ENCODE data around the gene KLHL30. TPM values are rescaled to one million over a fixed set of nuclear protein-coding genes. Genes with fewer than 3 reads are reported as not detected.
"Not testable (repeated sequence)": the region's sequence is repeated elsewhere in the genome, so short reads cannot be mapped to it uniquely, and the experiment has no call there.

KLHL30 gene
- total and polyA plus RNA-seq, 3 experiments from 2014 or later = not detected

- no peaks in the 10 kb centered on the region for H3K9me3 Mint-ChIP-seq
- peaks cover 36% of the 10 kb centered on the region for H3K36me3 ChIP-seq (ENCODE audit: insufficient read depth, low read length)
These were observed 31.3 kb downstream of the KLHL30 start for GRCh38 chr2:238169708-238170251.

DNA sequence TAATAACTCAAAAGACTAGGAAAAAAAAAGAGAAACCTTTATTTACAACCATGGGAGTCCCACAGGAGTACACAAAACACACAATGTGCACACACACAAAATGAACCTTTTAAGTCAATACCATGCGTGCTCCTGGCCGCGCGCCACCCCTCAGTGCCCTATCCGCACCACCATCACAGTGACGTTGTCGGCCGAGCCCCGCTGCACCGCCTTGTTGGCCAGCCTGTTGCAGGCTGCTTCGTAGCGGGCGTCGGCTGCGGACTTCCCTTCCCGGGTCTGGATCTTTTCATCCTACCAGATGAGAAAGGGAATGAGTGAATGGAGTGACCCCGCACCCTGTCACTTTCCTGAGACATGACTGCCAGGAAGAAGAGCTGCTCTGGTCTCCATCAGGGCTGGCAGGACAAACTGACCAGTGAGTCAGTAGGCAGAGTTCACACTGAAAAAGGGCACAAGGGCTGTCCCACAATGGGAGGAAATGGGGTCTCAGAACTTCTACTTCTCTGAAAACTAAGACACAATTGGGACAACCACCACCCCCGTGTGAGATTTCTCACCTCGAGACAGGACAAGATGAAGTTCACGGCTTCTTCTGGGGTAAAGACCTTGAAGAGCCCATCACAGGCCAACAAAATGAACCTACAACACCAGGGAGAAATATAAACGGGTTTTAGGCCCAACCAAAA is 32.1 kb downstream of the KLHL30 start:
- no peak for DNase-seq
- Mint-ChIP-seq H3K4me1 (no peaks in the 10 kb centered on the region), H3K36me3 (peaks cover 8 to 80% (median 16%) of the 10 kb centered on the region in 3 donors), H3K9me3 (no peaks in the 10 kb centered on the region), H3K27ac (peak overlapping the region in 1 of 8 donors; percentile 16), H3K4me3 (peak overlapping the region in 1 of 7 donors; percentile 59), H3K27me3 (no peaks in the 10 kb centered on the region)
- no peak overlapping the region for H3K4me3 ChIP-seq (ENCODE audit: low read length)
- H3K9me3 ChIP-seq (ENCODE audit: low read length) = no peaks in the 10 kb centered on the region
- peaks cover 41% of the 10 kb centered on the region for H3K36me3 ChIP-seq (ENCODE audit: insufficient read depth, low read length)
- H3K27me3 ChIP-seq (ENCODE audit: insufficient read depth, low read length, poor library complexity, severe bottlenecking) = no peaks in the 10 kb centered on the region
- POLR2A ChIA-PET = no interaction called here
- no peaks in the 10 kb centered on the region for H3K4me1 ChIP-seq (ENCODE audit: insufficient read depth, low read length)
- no peak overlapping the region for H3K27ac ChIP-seq (ENCODE audit: low read depth, low read length)
- CTCF ChIA-PET = no interaction called here

More at GRCh38 chr2:238169708-238170251, 31.3 kb downstream of the KLHL30 start:
- ChIA-PET CTCF (no interaction called here), POLR2A (no interaction called here)
- H3K27me3 Mint-ChIP-seq = peaks cover 2 to 6% of the 10 kb centered on the region in 2 donors
- no peaks in the 10 kb centered on the region for H3K9me3 ChIP-seq (ENCODE audit: low read length)
- H3K27ac Mint-ChIP-seq = peak overlapping the region in 1 of 8 donors; percentile 16
- H3K4me1 ChIP-seq (ENCODE audit: insufficient read depth, low read length) = no peaks in the 10 kb centered on the region
- peaks cover 0 to 7% (median 5%) of the 10 kb centered on the region in 3 donors for H3K4me1 Mint-ChIP-seq
- no peak overlapping the region for H3K4me3 Mint-ChIP-seq
- peak overlapping the region; percentile 11 for H3K27ac ChIP-seq (ENCODE audit: low read depth, low read length)
- H3K4me3 ChIP-seq (ENCODE audit: low read length) = no peak overlapping the region
- peaks cover 8 to 73% (median 16%) of the 10 kb centered on the region in 3 donors for H3K36me3 Mint-ChIP-seq
- H3K27me3 ChIP-seq (ENCODE audit: insufficient read depth, low read length, poor library complexity, severe bottlenecking) = no peaks in the 10 kb centered on the region
- no peak for DNase-seq

DNA sequence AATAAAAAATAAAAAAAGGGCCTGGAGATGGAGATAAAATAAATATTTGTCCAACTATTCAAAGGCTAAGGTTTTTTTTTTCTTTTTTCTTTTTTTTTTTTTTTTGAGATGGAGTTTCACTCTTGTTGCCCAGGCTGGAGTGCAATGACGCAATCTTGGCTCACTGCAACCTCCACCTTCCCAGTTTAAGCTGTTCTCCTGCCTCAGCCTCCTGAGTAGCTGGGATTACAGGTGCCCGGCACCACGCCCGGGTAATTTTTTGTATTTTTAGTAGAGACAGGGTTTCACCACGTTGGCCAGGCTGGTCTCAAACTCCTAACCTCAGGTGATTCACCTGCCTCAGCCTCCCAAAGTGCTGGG is 32.6 kb downstream of the KLHL30 start:
- H3K36me3 ChIP-seq (ENCODE audit: insufficient read depth, low read length) = peaks cover 43% of the 10 kb centered on the region
- H3K36me3 Mint-ChIP-seq = peaks cover 8 to 84% (median 16%) of the 10 kb centered on the region in 3 donors
- H3K9me3 Mint-ChIP-seq; DNase-seq; H3K4me3 Mint-ChIP-seq; H3K4me3 ChIP-seq (ENCODE audit: low read length); H3K4me1 ChIP-seq (ENCODE audit: insufficient read depth, low read length); CTCF ChIA-PET; POLR2A ChIA-PET; H3K4me1 Mint-ChIP-seq; H3K27ac Mint-ChIP-seq; H3K27ac ChIP-seq (ENCODE audit: low read depth, low read length); H3K27me3 ChIP-seq (ENCODE audit: insufficient read depth, low read length, poor library complexity, severe bottlenecking); H3K27me3 Mint-ChIP-seq; H3K9me3 ChIP-seq (ENCODE audit: low read length): not testable (repeated sequence)

DNA sequence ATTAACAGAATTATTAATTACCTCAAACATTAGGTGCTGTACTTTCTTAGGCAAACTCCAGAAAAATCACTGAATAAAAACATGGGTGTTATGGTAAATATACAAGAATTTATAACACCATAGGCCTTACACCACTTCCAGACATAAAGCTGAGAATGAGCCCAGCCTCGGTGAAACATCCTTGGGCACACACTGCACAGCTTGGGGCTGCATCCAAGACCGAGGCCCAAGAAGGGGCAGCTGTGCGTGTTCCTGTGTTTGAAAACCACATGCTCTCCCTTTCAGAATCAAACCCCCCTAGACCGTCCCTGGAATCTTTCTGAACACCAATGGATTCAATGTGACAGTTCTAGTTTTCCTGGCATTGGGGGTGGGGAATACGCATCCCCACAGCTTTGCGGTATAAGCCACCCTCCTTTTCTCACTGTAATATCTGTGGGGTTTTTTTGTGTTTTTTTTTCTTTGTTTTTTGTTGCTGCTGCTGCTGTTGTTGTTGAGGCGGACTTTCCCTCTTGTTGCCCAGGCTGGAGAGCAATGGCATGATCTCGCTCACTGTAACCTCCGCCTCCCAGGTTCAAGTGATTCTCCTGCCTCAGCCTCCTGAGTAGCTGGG is 33.2 kb downstream of the KLHL30 start:
- ChIA-PET POLR2A (no interaction called here), CTCF (no interaction called here)
- Histone ChIP-seq H3K4me3 (ENCODE audit: low read length) (no peak overlapping the region), H3K9me3 (ENCODE audit: low read length) (no peaks in the 10 kb centered on the region), H3K4me1 (ENCODE audit: insufficient read depth, low read length) (no peaks in the 10 kb centered on the region), H3K27ac (ENCODE audit: low read depth, low read length) (no peak overlapping the region), H3K27me3 (ENCODE audit: insufficient read depth, low read length, poor library complexity, severe bottlenecking) (no peaks in the 10 kb centered on the region), H3K36me3 (ENCODE audit: insufficient read depth, low read length) (peaks cover 47% of the 10 kb centered on the region)
- Mint-ChIP-seq H3K27me3 (no peaks in the 10 kb centered on the region), H3K9me3 (no peaks in the 10 kb centered on the region), H3K27ac (peak overlapping the region in 2 of 8 donors; percentile 60 to 69), H3K36me3 (peaks cover 8 to 88% (median 19%) of the 10 kb centered on the region in 3 donors), H3K4me1 (no peaks in the 10 kb centered on the region), H3K4me3 (no peak overlapping the region)
- DNase-seq = no peak

DNA sequence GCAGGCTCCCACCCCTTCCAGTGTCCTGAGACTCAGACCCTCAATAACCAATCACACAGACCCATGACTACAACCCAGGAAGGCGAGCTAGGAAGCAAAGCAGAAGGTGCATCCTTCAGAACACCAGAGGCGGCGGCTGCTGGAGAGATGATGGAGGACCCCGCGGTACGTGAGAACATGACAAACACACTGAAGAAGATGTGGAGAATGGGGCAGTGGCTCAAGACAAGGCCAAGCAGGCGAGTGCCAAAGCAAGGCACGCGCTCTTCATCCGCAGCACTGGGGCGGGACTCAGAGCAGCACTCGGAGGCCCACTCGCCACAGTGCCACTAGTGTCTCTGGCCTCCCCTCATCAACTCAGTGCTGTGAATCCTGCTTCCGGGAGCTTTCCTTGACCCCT is 34.0 kb downstream of the KLHL30 start:
- POLR2A ChIA-PET = no interaction called here
- CTCF ChIA-PET = no interaction called here
- no peak overlapping the region for H3K27ac ChIP-seq (ENCODE audit: low read depth, low read length)
- Mint-ChIP-seq H3K4me3 (no peak overlapping the region), H3K27me3 (no peaks in the 10 kb centered on the region), H3K36me3 (peaks cover 12 to 92% (median 24%) of the 10 kb centered on the region in 3 donors), H3K27ac (peak overlapping the region in 1 of 8 donors; percentile 69), H3K9me3 (no peaks in the 10 kb centered on the region), H3K4me1 (no peaks in the 10 kb centered on the region)
- no peaks in the 10 kb centered on the region for H3K27me3 ChIP-seq (ENCODE audit: insufficient read depth, low read length, poor library complexity, severe bottlenecking)
- no peaks in the 10 kb centered on the region for H3K4me1 ChIP-seq (ENCODE audit: insufficient read depth, low read length)
- no peaks in the 10 kb centered on the region for H3K9me3 ChIP-seq (ENCODE audit: low read length)
- H3K4me3 ChIP-seq (ENCODE audit: low read length) = no peak overlapping the region
- DNase-seq = no peak
- H3K36me3 ChIP-seq (ENCODE audit: insufficient read depth, low read length) = peaks cover 50% of the 10 kb centered on the region

DNA sequence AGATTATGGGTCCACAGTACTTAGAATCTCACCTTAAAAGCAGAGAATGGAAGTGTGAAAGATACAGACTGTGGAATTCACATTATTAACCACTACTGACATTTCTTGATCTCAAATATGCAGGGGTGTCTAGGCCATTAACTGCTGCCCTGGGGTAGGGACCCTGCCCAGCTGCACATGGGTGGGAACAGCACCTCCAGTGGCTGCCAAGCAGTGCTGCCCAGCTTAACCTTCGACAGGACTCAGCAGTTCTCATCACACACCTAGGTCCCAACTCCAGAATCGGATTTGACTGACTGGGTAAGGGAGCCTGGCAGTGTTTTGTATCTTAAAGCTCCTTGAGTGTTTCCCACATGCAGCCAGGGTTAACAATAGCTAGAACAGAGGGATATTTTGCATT is 35.2 kb downstream of the KLHL30 start:
- Histone ChIP-seq H3K4me3 (ENCODE audit: low read length) (no peak overlapping the region), H3K27me3 (ENCODE audit: insufficient read depth, low read length, poor library complexity, severe bottlenecking) (no peaks in the 10 kb centered on the region), H3K27ac (ENCODE audit: low read depth, low read length) (no peak overlapping the region), H3K4me1 (ENCODE audit: insufficient read depth, low read length) (no peaks in the 10 kb centered on the region), H3K36me3 (ENCODE audit: insufficient read depth, low read length) (peaks cover 53% of the 10 kb centered on the region), H3K9me3 (ENCODE audit: low read length) (no peaks in the 10 kb centered on the region)
- no peak overlapping the region for H3K27ac Mint-ChIP-seq
- ChIA-PET POLR2A (no interaction called here), CTCF (no interaction called here)
- DNase-seq = no peak
- H3K4me1 Mint-ChIP-seq = no peaks in the 10 kb centered on the region
- peaks cover 12 to 90% (median 29%) of the 10 kb centered on the region in 3 donors for H3K36me3 Mint-ChIP-seq
- H3K9me3 Mint-ChIP-seq = no peaks in the 10 kb centered on the region
- no peaks in the 10 kb centered on the region for H3K27me3 Mint-ChIP-seq
- no peak overlapping the region for H3K4me3 Mint-ChIP-seq

- ChIA-PET CTCF (no interaction called here), POLR2A (no interaction called here)
- Mint-ChIP-seq H3K27ac (no peak overlapping the region), H3K4me1 (no peaks in the 10 kb centered on the region), H3K36me3 (peaks cover 16 to 90% (median 33%) of the 10 kb centered on the region in 3 donors), H3K4me3 (no peak overlapping the region), H3K27me3 (no peaks in the 10 kb centered on the region), H3K9me3 (no peaks in the 10 kb centered on the region)
- no peaks in the 10 kb centered on the region for H3K4me1 ChIP-seq (ENCODE audit: insufficient read depth, low read length)
- H3K9me3 ChIP-seq (ENCODE audit: low read length) = no peaks in the 10 kb centered on the region
- no peak overlapping the region for H3K4me3 ChIP-seq (ENCODE audit: low read length)
- peaks cover 58% of the 10 kb centered on the region for H3K36me3 ChIP-seq (ENCODE audit: insufficient read depth, low read length)
- no peak for DNase-seq
- H3K27ac ChIP-seq (ENCODE audit: low read depth, low read length) = no peak overlapping the region
- no peaks in the 10 kb centered on the region for H3K27me3 ChIP-seq (ENCODE audit: insufficient read depth, low read length, poor library complexity, severe bottlenecking)
These were observed 35.8 kb downstream of the KLHL30 start for GRCh38 chr2:238174291-238174690.

DNA sequence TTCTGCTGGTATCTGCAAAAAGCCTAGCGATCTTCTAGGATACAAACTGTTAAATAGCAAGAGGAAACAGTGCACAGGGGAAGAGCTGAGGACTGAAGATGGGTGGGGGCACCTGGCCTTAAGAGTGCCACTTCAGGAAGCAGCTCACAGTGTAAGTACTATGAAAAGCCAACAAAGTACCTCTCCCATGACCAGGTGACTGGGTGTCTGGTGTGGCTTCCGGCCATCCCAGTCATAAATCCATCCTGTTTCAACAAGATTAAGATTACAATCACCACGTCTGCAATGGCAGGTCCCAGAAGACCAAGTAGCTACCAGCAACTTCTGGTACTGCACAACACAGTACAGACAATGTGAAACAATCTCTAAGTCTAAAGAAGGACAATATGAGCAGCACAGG is 36.2 kb downstream of the KLHL30 start:
- Mint-ChIP-seq H3K36me3 (peaks cover 20 to 90% (median 33%) of the 10 kb centered on the region in 3 donors), H3K27ac (no peak overlapping the region), H3K4me3 (no peak overlapping the region), H3K4me1 (no peaks in the 10 kb centered on the region), H3K9me3 (no peaks in the 10 kb centered on the region), H3K27me3 (no peaks in the 10 kb centered on the region)
- peaks cover 60% of the 10 kb centered on the region for H3K36me3 ChIP-seq (ENCODE audit: insufficient read depth, low read length)
- no peak overlapping the region for H3K27ac ChIP-seq (ENCODE audit: low read depth, low read length)
- ChIA-PET CTCF (no interaction called here), POLR2A (no interaction called here)
- DNase-seq = no peak
- no peaks in the 10 kb centered on the region for H3K4me1 ChIP-seq (ENCODE audit: insufficient read depth, low read length)
- H3K9me3 ChIP-seq (ENCODE audit: low read length) = no peaks in the 10 kb centered on the region
- no peak overlapping the region for H3K4me3 ChIP-seq (ENCODE audit: low read length)
- H3K27me3 ChIP-seq (ENCODE audit: insufficient read depth, low read length, poor library complexity, severe bottlenecking) = no peaks in the 10 kb centered on the region

All from CD8-positive, alpha-beta memory T cell (primary cell).